Measurements from ENCODE around the gene DIS3L2. TPM values are rescaled to one million over a fixed set of nuclear protein-coding genes. Genes with fewer than 3 reads are reported as not detected.

Gene DIS3L2
- total RNA-seq, 1 donor, result 24.9 TPM

- no peak overlapping the region for H3K4me3 ChIP-seq (ENCODE audit: low read depth, low read length)
- no peak for TF ChIP-seq CTCF (IDR thresholded peaks at IDR 0.05; ENCODE audit: insufficient read depth, low read length)
- DNase-seq (ENCODE audit: low read depth), result no peak
Measured at GRCh38 chr2:232018181-232018580, 56.7 kb downstream of the DIS3L2 start.

GRCh38 chr2:232022718-232023117 lies 61.2 kb downstream of the DIS3L2 start:
- no peak for DNase-seq (ENCODE audit: low read depth)
- TF ChIP-seq CTCF (IDR thresholded peaks at IDR 0.05; ENCODE audit: insufficient read depth, low read length), result no peak
- no peak overlapping the region for H3K4me3 ChIP-seq (ENCODE audit: low read depth, low read length)

GRCh38 chr2:232023426-232023825 lies 61.9 kb downstream of the DIS3L2 start:
- no peak for DNase-seq (ENCODE audit: low read depth)
- TF ChIP-seq CTCF (IDR thresholded peaks at IDR 0.05; ENCODE audit: insufficient read depth, low read length), result no peak
- H3K4me3 ChIP-seq (ENCODE audit: low read depth, low read length), result no peak overlapping the region

GRCh38 chr2:232024457-232024856 lies 62.9 kb downstream of the DIS3L2 start:
- DNase-seq (ENCODE audit: low read depth), result no peak
- no peak overlapping the region for H3K4me3 ChIP-seq (ENCODE audit: low read depth, low read length)
- TF ChIP-seq CTCF (IDR thresholded peaks at IDR 0.05; ENCODE audit: insufficient read depth, low read length), result no peak

- H3K4me3 ChIP-seq (ENCODE audit: low read depth, low read length), result no peak overlapping the region
- TF ChIP-seq CTCF (IDR thresholded peaks at IDR 0.05; ENCODE audit: insufficient read depth, low read length), result no peak
- DNase-seq (ENCODE audit: low read depth), result no peak
Measured at GRCh38 chr2:232026910-232027309, 65.4 kb downstream of the DIS3L2 start.

- TF ChIP-seq CTCF (IDR thresholded peaks at IDR 0.05; ENCODE audit: insufficient read depth, low read length), result no peak
- no peak overlapping the region for H3K4me3 ChIP-seq (ENCODE audit: low read depth, low read length)
- no peak for DNase-seq (ENCODE audit: low read depth)
Measured at GRCh38 chr2:232027530-232027929, 66.0 kb downstream of the DIS3L2 start.

GRCh38 chr2:232028071-232028470 lies 66.6 kb downstream of the DIS3L2 start:
- no peak for TF ChIP-seq CTCF (IDR thresholded peaks at IDR 0.05; ENCODE audit: insufficient read depth, low read length)
- H3K4me3 ChIP-seq (ENCODE audit: low read depth, low read length), result no peak overlapping the region
- peak; percentile 7 for DNase-seq (ENCODE audit: low read depth)

All from fibroblast of the aortic adventitia (primary cell).